Forelimb muscle (tissue), 1 donor: ENCODE results near the gene FOXP2. TPM values are rescaled to one million over a fixed set of nuclear protein-coding genes. Genes with fewer than 3 reads are reported as not detected.
"Not testable (repeated sequence)": the region's sequence is repeated elsewhere in the genome, so short reads cannot be mapped to it uniquely, and the experiment has no call there.

Experiments used
- DNase-seq: peaks from one replicate; pipeline ENCODE4 v3.0.0-alpha.2; 2013; ENCODE audit warnings: low read depth
- polyA plus RNA-seq: library from polyadenylated mRNA; unstranded; fragments of 120-200 nt; gene quantifications from one replicate; pipeline ENCODE4 v1.2.1, GENCODE V29; 2013; ENCODE audit not compliant: insufficient read length

Gene FOXP2
- polyA plus RNA-seq, 1 donor, result 10.3 TPM

DNA sequence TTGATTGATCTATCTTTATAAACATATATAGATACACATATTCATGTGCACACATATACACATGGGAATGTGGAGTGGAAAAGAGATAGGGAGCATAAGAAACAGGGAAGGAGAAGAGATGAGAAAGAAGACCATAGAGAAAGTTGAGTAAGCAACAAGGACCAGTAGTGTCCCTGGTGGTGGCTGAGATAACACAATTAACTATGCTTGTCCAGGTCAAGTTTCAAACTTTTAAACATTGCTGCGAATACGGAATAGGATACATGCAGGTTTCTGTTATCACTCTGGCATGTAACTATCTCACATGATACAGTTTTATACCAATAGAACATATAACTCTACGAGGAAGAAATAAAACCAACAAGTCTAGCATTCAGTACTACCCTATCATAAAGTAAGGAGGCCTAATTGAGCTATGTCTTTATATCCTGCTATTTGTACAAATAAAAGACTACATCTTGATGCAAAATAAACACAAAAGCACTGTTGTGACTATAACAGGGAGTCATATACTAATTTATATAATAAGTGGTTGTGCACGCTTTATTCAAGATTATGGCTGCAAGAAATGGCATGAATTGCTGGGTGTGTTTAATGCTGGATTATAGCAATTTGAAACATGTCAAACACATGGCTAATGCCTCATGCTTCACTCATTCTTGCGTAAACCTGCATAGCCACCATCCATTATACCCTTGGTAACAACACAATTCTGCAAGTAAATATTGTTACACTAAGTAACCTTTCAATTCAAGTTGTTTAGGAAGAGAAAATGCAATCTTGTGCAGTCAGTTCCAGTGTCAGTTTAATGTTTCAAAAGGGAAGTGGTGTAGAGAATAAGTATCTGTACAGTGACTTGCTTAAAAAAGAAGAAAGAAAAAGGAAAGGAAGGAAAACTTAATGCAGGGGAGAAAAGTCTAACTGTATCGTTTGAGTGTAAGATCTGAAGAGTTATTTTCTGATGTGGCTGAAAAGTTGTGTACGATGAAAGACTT, 8.2 kb downstream of the FOXP2 start:
- DNase-seq, result no peak

DNA sequence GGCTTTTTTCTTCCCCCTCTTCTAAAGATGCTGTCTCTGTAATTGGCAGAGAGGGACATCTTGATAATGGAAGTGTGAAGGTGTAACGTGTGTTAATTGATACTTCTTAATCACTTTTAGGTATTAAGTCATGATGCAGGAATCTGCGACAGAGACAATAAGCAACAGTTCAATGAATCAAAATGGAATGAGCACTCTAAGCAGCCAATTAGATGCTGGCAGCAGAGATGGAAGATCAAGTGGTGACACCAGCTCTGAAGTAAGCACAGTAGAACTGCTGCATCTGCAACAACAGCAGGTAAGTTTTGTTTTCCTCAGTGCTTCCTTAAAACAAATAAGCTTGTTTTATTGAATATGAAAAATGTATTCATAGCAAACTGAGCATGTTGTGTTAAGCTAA, 11.8 kb downstream of the FOXP2 start:
- DNase-seq, result no peak

DNA sequence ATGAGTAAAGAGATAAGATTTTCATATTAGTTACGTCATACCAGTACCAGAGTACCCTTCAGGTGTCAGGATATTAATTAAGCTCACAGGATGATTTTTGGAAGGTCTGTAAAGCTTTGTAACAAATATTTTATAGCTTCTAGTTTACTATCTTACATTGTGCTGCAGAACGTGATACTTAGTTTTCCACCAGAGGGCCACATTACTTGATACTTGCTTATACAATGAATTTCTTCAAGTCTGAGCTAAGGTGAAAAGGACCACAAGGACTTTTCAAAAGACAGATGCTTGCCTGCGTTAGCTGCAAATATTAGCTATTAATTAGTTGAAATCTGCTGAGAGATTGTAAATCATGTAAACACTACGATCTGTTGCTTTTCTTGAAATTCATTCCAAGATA, 12.2 kb downstream of the FOXP2 start:
- no peak for DNase-seq

DNA sequence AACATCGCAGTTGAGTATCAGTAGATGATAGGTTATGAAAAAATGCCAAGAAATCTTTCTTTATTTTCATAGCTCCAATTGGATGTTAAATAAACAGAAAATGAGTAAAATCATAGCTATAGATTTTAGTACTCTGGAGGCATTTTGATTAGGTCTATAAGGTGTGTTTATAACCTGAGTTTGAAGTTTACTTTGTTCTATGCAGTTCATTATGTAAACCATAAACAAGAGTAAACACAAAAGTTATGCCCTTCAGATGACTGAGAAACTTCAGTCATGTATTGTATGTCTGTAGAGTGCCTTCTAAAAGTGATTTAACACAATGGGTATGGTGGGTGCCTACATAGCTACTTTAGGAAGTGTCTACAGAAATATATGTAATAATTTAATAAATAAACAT, 13.6 kb downstream of the FOXP2 start:
- DNase-seq, result no peak

DNA sequence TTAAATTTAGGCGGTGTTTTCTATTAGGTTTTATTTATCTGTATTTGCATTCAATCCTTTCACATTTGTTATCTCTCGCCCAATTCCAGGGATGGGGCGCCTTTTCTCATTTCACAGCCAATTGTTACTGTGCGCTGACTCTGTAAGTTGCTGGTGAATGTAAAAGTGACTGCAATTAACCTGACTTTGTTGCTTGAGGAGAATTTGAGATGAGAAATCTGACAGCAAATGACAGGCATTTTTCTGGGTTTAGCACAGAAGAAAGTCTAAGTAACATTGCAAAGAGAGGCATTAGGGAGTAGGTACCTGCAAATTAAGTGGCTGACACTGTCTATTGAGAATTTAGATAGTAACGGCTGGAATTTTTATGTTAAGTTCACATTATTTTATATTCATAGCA, 16.6 kb downstream of the FOXP2 start:
- no peak for DNase-seq

DNA sequence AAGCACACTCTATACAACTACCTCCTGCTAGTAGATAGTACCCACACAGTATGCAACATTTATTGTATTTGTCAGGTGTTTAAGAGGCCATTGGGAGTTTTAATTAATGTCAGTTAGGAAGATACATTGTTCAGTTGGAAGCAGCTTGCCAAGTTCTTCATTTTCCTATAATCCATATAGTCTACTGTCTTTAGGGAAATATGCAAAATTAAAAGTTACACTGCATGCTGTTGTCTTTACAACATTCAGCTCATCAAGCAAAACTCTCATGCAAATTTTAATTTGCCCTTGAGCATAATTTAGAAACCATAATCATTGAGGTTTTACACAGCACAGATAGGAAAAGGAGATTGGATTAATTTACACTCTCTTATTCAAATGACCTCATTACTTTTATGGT, 17.4 kb downstream of the FOXP2 start:
- no peak for DNase-seq

DNA sequence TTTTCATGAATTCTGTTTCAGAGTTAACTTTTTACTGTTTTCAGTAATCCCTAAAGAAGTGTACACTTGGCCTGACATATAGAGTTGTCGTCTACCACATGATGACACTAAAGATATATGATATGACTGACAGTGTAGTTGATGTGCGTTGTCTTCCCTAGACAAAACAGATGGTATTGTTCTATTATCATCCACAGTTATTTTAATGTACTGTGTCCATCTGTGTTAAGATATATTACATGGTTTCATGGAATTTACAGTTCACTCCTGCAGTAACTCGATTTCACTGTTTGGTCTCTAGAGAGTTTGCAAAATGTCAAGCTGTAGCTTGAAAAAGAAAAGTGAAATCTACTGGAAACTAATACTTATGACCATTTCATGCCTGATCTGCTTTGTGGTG, 18.1 kb downstream of the FOXP2 start:
- DNase-seq, result no peak

DNA sequence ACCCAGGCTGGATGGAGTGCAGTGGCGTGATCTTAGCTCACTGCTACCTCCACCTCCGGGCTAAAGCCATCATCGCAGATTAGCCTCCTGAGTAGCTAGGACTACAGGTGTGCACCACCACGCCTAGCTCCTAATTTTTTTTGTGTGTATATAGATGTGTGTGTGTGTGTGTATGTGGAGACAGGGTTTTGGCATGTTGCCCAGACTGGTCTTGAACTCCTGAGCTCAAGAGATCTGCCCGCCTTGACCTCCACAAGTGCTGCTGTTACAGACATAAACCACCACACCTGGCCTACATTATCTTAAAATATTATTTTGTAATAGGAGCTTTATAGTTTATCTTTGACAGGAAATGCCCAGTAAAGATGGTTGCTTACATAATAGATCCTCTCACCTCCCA, 25.0 kb downstream of the FOXP2 start:
- no peak for DNase-seq

DNA sequence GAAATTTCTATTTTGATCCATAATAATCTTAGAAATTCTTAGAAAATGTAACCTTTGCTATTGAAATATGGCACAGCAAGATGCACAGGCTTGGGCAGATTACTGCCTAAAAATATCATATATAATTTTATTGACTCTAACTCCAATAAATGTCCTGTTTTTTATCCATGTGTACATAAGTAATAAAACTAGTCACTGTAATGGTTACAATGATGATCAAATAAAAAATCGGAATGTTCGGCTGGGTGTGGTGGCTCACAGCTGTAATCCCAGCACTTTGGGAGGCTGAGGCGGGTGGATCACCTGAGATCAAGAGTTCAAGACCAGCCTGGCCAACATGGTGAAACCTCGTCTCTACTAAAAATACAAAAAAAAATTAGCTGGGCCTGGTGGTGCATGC, 26.3 kb downstream of the FOXP2 start:
- not testable (repeated sequence) for DNase-seq

DNA sequence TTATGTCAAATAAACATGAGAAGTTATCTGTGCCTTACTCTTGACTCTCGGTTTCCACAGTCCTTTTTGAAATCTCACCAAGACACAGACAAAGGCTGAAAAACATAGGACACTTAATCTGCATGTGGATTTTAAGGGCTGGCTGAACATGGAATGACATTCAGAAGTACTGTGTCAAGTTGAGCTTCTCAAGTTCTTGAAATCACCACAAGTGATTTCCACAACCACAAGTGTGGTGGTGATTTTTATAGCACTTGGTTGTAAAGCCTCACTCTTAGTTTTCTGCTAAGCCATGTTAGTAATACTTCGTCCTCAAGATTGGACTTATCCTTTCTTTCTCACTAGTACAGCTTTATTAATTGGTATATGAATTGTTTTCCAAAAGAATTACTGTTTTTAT, 29.6 kb downstream of the FOXP2 start:
- no peak for DNase-seq

DNA sequence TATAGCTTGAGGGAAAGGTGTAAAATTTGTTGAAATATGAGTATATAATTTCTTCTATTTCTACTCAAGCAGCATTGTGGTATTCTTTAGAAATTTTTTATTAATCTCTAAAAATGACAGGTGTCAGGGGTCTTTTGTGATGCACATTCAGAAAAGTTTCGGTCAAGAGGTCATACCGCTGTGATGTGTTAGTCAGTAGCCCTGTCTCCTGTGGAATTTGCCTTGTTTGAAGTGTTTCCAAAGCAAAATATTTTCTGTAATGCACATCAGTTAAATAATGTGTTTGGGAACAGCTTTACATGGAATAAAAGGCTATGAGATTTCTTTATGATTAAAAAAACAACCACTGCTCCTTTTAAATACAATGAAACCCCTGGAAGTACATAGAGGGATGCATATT, 35.8 kb downstream of the FOXP2 start:
- DNase-seq, result no peak

DNA sequence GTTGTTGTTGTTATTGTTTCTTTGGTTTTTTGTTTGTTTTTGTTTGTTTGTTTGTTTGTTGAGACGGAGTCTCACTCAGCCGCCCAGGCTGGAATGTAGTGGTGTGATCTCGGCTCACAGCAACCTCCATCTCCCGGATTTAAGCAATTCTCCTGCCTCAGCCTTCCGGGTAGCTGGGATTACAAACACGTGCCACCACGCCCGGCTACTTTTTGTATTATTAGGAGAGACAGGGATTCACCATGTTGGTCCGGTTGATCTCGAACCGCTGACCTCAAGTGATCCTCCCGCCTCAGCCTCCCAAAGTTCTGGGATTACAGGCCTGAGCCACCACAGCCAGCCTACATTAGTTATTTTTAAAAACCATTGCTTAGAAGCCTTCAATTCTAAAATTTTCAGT, 45.0 kb downstream of the FOXP2 start:
- no peak for DNase-seq

DNA sequence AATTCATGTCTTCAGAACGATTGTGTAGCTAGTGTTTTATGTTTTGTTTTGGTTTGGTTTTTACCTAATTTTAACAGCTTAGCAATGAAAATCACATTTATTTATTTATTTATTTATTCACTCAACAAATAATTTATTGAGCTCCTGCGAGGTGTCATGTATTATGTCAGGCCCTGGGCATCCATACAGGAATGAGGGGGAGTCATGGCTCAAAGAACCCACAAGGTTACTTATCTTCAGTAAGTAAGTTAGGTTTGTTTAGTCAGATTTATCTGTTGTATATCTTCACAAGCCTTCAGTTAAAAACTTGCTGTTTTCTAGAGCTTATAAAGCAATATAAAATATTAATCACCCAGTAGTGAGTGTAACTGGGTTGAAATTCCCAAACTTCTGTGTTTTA, 45.4 kb downstream of the FOXP2 start:
- DNase-seq, result no peak

DNA sequence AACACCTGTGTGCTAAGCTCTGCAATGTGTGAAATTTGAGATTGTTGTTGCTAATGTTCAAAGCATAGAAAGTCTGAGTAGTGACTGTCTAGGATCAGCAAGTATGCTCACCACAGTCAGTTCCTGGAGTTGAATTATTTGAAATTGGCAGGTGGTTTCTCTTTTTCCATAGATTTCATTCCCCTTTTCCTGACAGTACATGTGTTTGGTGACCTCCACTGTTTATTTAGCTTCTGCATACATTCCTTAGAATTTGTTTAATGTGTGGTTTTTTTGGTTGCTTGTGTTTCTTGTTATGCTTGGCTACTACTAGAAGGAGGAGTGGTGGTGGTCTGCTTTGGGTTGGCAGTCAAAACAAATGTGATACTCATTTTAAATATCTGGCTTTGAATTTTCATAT, 52.3 kb downstream of the FOXP2 start:
- peak; percentile 11 for DNase-seq

DNA sequence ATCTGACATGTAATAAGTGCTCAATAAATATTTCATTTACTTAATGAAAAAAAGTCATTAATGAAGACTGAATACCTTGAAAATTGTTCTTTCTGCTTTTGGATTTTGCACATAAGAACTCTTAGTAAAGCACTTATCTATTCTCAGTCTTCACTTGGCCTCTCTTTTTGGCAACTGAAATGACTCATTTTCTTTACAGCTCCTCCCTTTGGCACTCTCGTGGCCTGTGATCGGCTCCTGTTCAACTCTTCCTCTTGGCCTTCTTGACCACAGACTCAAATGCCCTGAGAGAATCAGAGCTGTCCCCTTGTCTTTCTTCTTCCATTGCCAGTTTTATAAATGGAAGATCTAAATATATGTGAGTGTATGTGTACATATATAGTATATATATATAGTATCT, 54.2 kb downstream of the FOXP2 start:
- DNase-seq, result no peak

DNA sequence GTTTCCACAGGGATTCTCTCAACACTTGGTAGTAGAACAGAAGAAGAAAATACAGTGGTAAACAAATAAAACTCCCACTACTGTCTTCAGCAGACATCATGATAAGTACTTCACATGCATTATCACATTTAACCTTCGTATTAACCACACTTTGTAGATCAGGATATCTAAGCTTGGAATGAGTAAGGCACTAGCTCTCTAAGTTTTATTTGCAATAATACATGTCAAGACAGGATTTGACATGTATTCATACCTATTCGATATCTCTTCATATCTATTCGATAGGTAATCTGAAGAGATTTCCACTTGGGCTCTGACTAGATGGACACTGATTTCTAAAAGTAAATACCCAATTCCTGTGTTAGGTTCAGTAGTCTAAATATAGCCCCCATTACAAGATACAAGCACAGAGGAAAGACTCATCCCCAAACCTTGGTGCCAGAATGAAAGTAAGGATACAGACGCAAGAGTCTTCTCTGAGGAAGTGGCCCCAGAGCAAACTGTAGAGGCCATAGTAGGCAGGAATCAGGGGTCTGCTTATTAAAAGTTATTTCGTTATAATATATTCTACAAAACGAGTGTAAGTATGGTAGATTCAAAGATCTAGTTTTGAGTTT, 58.4 kb downstream of the FOXP2 start:
- DNase-seq, result no peak

DNA sequence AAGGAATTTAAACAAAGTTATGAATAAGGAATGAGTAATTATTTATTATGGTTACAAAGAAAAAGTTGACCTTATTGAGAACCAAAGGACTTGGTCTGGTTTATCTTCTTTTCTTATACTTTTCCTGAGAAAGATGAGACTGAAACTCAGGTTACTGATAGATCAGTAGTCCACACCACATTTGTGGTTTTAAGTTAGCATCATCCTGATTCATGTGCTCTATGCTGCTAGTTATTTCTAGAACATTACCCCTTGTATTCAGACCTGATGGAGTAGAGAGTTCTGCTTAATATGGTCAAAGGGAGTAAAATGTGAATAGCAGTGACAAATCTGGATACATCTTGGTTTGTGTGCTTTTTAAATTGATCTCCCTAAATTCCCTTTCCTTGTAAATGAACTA, 63.8 kb downstream of the FOXP2 start:
- no peak for DNase-seq

DNA sequence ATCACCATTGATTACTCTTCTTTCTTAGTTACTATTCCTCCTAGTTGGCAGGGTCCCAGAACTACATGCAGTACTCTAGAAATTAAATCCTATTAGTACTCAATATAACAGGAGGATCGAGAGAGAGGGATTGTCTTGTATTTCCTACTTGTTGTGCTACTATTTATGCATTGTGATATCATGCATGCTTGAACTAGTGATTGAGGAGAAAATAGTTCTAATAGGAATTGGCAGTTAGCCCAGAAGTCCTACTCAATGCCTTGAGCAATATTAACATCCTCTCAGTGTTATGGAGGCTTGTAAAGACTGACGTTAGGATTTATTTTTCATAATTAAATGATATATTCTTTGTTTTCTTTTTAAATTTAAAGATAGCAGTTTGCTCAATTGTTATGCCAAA, 67.4 kb downstream of the FOXP2 start:
- DNase-seq, result no peak

DNA sequence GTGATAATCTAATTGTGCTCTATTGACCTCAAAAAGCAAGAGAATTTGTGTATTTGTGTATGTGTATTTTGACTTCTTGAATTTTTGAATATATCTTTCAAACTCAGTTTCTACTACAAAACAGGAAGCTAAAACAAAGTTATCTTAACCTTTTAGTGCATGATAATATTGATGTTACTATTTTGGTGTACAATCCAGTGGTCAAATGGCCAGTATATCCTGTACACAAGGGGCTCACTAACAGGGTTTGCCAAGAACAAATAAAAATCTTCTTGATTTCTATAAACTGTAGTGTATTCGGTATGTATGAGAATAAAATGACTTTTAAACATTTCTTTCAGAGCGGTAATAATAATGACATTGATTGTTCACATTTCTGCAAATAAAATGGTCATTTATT, 69.6 kb downstream of the FOXP2 start:
- DNase-seq, result no peak

DNA sequence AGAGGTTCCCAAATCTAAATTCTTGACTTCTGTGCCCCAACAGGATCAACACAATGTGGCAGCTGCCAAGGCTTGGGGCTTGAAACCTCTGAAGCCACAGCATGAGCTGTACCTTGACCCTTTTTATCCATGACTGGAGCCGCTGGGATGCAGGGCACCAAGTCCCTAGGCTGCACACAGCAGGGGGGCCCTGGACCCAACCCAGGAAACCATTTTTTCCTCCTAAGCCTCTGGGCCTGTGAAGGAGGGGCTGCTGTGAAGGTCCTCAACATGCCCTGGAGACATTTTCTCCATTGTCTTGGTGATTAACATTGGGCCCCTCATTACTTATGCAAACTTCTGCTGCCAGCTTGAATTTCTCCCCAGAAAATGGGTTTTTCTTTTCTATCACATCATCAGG, 72.6 kb downstream of the FOXP2 start:
- no peak for DNase-seq

DNA sequence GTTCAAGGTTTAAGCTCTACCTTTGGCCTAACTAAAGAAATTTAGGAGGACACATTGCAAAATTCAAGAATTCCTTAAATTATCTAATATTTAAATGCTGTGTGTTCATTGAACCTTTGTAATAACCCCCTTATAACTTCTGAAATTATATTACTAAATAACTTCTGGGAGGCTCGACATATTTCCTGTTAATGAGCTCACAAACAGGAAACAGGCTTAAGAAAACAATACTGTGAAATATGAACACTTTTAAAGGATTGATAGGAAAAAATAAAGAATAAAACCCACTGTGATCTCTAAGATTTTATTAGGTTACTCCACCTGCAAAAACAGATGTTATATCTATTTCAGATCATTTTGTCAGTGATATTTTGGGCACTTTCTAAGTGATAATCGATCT, 74.1 kb downstream of the FOXP2 start:
- no peak for DNase-seq

DNA sequence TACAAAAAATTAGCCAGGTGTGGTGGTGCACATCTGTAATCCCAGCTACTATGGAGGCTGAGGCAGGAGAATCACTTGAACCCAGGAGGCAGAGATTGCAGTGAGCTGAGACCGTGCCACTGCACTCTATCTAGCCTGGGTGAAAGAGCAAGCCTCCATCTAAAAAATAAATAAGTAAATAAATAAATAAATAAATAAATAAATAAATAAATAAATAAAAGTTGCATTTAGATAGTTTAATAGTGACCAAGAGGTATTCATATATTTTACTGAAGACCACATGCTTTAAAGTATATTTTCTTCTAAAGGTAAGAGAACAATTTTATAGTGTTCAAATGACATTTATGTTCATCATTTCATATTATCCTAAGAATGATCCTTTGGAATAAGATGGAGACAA, 82.9 kb downstream of the FOXP2 start:
- DNase-seq, result not testable (repeated sequence)
